Activated CD4-positive, alpha-beta T cell treated with anti-CD3 and anti-CD28 coated beads, Interleukin-2, amount 50 U/mL, for 24 hours (primary cell): Measurements from ENCODE around the gene TP73.

ENCODE experiments used
- DNase-seq, 2 donors: peaks; one replicate each; pipeline ENCODE4 v3.0.0-alpha.2; 2020; ENCODE audit warnings: low read depth in 1 of 2, low spot score in 1 of 2

The TP73 gene

DNA sequence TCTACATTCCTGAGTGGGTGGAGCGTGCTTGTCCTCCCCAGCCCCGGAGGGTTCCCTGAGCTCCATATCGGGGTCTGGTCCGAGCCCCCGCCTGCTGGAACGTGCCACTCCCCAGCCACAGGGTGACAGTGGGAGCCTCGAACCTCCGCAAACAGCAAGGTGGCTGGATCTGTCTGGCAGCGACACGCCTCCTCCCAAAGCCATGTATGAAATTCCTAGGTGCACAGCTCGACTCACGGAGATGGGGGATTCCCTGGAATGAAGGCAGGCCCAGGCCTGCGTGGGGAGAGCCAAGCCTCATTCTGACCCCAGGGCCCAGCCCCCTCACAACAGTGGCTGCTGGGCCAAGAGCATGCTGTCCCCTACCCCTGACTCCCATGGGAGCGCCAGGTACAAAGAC, 32.9 kb downstream of the TP73 start:
- no peak for DNase-seq

- DNase-seq, result no peak
Measured at GRCh38 chr1:3685906-3686305, 33.6 kb downstream of the TP73 start.

GRCh38 chr1:3687504-3687903, 35.2 kb downstream of the TP73 start:
- no peak for DNase-seq

- no peak for DNase-seq
Measured at GRCh38 chr1:3688356-3689137, 36.2 kb downstream of the TP73 start.

DNA sequence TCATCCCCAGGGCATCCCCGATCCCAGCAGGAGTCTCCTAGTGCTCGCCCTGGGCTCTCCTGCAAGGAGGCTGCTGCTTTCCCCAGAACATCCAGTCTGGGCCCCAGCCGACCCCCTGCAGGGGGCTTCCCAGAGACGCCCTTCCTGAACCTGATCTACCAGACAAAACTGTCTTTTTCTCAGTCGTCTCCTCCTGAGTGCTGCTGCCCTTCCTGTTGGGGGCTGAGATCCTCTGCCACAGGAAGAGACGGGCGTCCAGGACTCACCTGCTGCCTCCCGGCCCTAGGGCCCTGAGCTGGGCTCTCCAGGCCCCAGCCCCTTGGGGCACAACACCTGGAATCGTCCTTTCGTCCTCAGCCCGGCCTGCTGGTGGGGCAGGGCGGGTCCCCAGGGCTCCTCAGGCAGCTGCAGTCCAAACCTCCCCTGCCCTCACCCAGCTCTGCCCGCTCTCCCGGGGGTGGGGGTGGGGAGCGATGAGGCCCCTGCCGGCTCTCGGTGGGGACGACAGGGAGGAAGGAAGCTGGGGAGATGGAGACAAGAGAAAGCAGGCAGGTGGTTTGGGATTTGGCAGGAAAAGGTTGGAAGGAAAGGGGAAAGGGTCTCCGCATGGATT, 36.9 kb downstream of the TP73 start:
- DNase-seq, result no peak

DNA sequence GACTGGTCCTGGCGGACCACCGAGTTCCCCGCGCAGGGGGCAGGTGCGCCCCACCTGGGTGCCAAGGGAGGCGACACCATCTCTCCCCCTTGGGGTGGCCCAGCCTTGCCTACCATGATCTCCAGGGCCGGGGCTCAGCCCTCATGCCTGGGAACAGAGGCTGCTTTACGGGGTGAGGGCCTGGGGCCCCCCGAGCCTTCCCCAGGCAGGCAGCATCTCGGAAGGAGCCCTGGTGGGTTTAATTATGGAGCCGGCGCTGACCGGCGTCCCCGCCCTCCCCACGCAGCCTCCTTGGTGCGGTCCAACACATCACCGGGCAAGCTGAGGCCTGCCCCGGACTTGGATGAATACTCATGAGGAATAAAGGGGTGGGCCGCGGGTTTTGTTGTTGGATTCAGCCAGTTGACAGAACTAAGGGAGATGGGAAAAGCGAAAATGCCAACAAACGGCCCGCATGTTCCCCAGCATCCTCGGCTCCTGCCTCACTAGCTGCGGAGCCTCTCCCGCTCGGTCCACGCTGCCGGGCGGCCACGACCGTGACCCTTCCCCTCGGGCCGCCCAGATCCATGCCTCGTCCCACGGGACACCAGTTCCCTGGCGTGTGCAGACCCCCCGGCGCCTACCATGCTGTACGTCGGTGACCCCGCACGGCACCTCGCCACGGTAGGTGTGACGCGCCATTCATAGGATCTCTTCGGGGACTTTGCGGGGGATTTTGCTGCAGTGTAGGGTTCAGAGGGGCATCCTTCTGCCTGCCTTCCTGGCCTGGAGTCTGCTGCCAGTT, 38.2 kb downstream of the TP73 start:
- no peak for DNase-seq

DNA sequence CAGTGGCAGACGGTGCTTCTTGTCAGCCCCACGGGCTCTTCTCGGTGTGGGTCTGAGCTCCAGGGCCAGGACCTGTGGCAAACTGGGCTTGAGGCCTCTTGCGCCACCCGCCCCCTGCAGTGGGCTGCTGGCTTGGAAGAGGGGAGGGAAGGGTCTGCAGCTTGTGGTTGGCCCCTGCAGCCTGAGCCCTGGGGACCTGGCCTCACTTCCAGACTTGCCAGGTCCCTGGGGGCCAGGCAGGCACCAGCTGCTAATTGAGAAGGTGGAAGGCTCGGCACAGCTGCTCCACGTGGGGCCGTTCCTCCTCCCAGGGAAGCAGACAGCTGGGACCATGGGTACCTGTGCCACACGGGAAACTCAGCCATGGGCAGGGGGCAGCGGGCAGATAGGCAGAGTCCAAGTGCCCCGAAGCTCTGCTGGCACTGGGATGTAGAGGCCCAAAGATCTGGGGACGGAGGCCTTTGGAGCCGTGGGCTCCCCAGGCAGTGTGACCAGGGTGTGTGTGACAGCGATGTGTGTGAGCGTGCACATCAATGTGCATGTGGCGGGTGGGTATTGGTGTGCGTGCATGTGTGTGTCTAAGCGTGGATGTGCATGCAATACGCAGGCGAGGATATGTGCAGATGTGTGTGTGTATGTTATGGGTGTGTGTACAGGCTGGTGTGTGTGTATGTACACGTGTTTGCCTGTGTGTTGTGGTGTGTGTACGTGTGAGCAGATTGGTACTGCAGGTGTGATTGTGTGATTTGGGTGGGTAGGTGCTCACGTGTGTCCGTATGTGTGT, 39.3 kb downstream of the TP73 start:
- DNase-seq, result no peak

DNA sequence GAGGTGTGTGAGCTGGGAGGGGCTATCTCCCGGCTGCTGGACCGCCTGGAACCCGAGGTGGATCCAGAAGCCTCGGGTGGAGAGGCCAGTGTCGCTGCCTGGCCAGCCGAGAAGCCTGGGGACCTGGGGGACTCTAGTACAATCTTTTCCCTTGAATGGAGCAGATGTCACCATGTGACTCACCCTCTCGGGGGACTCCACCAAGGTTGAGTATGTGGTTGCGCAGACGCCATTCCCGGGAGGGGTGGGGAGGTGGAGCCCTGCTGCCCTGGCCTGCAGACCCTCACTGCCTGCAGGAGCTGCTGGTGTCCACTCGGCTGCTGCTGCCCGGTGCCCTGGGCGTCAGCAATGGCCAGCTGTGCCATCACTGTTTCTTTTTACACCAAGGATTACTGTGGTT, 40.3 kb downstream of the TP73 start:
- DNase-seq, result no peak

GRCh38 chr1:3693321-3693720, 41.0 kb downstream of the TP73 start:
- no peak for DNase-seq

DNA sequence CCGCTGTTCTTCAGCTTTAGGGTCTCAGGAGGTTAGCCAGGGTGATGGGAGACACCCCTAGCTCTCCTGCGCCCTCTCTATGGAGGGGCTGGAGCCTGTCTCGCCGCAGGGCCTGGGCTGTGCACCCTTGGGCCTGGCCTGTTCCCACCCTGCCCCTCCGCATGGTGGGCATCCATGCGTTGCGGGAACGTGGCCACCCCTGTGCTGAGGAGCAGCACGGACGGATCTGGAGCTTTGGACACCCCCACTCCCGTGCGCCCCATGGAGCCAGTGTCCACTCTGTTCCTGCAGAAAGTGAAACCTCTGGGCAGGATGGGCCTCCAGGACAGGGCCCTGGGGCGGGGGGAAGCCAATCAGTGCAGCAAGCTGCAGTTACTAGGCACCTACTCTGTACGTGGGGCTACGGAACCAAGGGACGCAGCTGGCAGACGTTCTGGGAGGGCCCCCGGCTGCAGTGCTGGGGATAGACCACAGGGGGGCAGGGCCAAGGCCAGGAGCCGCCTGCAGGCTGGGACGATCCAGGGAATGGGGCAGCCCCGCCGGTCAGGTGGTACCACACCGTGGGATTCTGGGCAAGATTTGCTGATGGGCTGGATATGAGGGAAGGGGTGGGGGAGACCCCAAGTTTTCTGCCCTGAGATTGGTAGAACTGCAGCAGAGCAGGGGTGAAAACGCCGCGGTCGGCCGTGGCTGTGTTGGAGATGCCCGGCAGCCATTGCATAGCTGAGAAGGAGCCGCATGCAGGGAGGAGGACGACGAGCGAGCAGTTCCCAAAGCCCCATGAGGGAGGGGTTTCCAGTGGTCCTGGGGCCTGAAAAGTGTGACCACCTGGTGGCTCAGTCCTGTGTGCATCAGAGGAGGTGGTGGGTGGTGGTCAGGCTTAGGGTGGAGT, 43.3 kb downstream of the TP73 start:
- peak in 1 of 2 donors; percentile 6 for DNase-seq

DNA sequence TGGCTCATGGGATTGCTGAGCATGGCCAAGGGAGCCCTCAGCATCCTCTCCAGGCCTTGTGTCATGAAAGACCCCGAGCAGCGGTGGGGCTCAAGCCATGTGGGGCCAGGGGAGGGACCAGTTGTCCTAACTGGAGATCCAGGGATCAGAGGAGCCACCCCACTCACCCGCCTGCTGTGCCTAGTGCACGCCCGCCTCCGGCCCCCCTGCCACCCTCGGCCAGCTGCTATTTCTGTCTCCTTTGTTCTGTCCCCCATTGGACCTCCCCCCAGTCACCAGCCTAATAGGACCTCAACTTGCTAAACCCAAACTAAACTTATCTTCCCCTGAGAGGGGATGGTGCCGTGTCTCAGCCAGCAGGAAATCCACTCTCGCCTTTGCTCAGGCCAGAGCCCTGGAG, 44.4 kb downstream of the TP73 start:
- no peak for DNase-seq

DNA sequence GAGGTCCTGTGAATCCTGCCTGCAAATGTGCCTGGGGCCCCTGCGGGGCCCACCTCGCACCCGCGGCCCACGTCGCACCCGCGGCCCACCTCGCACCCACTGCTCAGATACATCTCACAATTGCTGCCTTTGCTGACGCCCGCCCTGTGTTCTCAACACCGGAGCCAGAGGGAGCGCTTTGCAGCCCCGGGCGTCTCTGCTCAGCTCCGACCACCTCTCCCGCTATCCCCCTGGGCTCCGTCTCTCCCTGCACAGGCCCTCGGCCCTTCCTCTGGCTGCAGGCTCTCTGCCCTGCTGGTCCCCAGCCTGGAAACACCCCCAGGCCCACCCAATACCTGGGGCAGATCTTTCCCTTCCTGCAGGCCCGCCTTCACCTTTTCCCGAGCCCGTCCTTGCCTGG, 44.8 kb downstream of the TP73 start:
- no peak for DNase-seq

GRCh38 chr1:3697810-3698209, 45.5 kb downstream of the TP73 start:
- DNase-seq, result no peak

- no peak for DNase-seq
Measured at GRCh38 chr1:3698660-3699408, 46.5 kb downstream of the TP73 start.

GRCh38 chr1:3699596-3699995, 47.3 kb downstream of the TP73 start:
- no peak for DNase-seq

DNA sequence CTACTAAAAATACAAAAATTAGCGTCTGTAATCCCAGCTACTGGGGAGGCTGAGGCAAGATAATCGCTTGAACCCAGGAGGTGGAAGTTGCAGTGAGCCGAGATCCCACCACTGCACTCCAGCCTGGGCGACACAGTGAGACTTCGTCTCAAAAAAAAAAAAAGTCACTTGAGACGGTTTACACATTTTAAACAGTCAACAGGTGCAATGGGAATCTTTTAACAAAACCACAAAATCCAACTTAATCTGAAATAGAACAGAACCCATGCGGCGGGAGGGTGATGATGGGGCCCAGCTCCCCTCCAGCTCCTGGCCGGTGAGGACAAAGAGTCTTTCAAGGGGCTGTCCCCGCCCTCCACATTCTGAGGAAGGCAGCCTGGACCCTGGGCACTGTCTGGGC, 48.3 kb downstream of the TP73 start:
- DNase-seq, result no peak

- no peak for DNase-seq
Measured at GRCh38 chr1:3702528-3702927, 50.2 kb downstream of the TP73 start.

GRCh38 chr1:3702990-3703728, 50.8 kb downstream of the TP73 start:
- DNase-seq, result no peak

DNA sequence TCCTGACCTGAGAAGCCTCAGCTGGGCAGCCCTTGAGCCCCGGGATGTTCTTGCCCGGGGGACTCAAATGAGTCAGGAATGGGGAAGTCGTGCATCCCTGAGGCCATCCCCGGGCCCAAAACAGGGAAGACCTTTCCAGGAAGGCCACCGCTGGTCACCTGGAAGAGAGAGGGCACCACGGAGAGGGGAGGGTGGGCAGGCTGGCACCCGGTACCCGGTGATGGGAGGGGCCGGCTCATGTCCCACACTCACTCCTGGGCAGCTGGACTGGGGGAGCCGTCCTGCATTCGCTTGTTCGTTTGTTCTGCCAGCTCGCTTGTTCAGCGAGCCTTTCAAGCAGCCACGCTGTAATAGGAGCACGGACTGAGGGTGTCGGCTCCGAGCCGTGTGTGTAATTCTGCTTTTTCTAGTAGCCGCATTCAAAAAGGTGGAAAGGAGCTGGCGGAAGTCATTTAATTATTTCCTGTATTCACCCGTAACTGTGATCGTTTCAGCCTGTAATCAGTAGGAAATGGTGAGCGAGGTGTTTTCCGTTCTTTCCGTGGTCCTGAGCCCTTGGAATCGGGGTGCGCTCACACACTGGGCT, 51.6 kb downstream of the TP73 start:
- DNase-seq, result no peak
